SU-DHL-6 (cell line): ENCODE data around the gene MBOAT1.

ENCODE experiments used
- H2AFZ ChIP-seq: fragments of 200-600 bp; sonication (generic); 2 replicates; pipeline ENCODE4 v1.6.1; 2014; ENCODE audit warnings: low read depth, mild to moderate bottlenecking, moderate library complexity, mixed read lengths, antibody characterized with exemption, low read length; ENCODE audit not compliant: severe bottlenecking
- H3F3A ChIP-seq: fragments of 200-600 bp; shearing (Covaris generic); 2 replicates; pipeline ENCODE4 v1.6.0; 2016; ENCODE audit warnings: antibody characterized with exemption, mild to moderate bottlenecking; ENCODE audit not compliant: insufficient read depth
- H3K27ac ChIP-seq: fragments of 200-600 bp; sonication (generic); 2 replicates; pipeline ENCODE4 v1.5.1; 2016; ENCODE audit warnings: low read depth, mild to moderate bottlenecking, low read length, moderate library complexity, mixed read lengths
- H3K27me3 ChIP-seq: fragments of 200-600 bp; sonication (generic), shearing (Covaris generic); 2 replicates; pipeline ENCODE4 v1.6.0; 2014; ENCODE audit warnings: mild to moderate bottlenecking, low read length
- H3K36me3 ChIP-seq: fragments of 200-600 bp; sonication (generic); 2 replicates; pipeline ENCODE4 v1.6.1; 2014; ENCODE audit warnings: mild to moderate bottlenecking, low read length, mixed read lengths
- H3K4me2 ChIP-seq: fragments of 300-600, 200-600 bp; shearing (Covaris generic), sonication (generic); 2 replicates; pipeline ENCODE4 v1.6.0; 2014; ENCODE audit warnings: low read length, low read depth, mild to moderate bottlenecking; ENCODE audit not compliant: poor library complexity, severe bottlenecking
- H3K4me3 ChIP-seq: fragments of 200-600 bp; sonication (generic); 2 replicates; pipeline ENCODE4 v1.5.1; 2014; ENCODE audit warnings: antibody characterized with exemption, low read length, mild to moderate bottlenecking, mixed read lengths; ENCODE audit not compliant: insufficient read depth, poor library complexity, severe bottlenecking
- H3K79me2 ChIP-seq: fragments of 200-600 bp; sonication (generic); 2 replicates; pipeline ENCODE4 v1.6.1; 2014; ENCODE audit warnings: mild to moderate bottlenecking, low read length, moderate library complexity; ENCODE audit not compliant: insufficient read depth
- H3K9ac ChIP-seq: fragments of 200-600 bp; sonication (generic); 2 replicates; pipeline ENCODE4 v1.7.0; 2014; ENCODE audit warnings: mild to moderate bottlenecking, low read length
- H3K9me2 ChIP-seq: fragments of 200-600 bp; sonication (generic); replicated peaks from 2 replicates; pipeline ENCODE4 v1.6.1; 2014; ENCODE audit warnings: low read length; ENCODE audit not compliant: insufficient read depth
- H3K9me3 ChIP-seq: fragments of 200-600 bp; sonication (generic); 2 replicates; pipeline ENCODE4 v1.6.1; 2014; ENCODE audit warnings: low read length, mixed read lengths; ENCODE audit not compliant: insufficient read depth
- H4K20me1 ChIP-seq: fragments of 200-600 bp; sonication (generic); 2 replicates; pipeline ENCODE4 v1.6.1; 2014; ENCODE audit warnings: low read depth, mild to moderate bottlenecking, antibody characterized with exemption, low read length, moderate library complexity, mixed read lengths
- CTCF ChIP-seq: fragments of 200-600 bp; sonication (generic); IDR thresholded peaks from one replicate; pipeline ENCODE4 v1.5.1; 2017; ENCODE audit warnings: antibody characterized with exemption, mild to moderate bottlenecking, low read length, moderate library complexity; ENCODE audit not compliant: insufficient read depth, poor library complexity, severe bottlenecking
- EZH2phosphoT487 ChIP-seq: fragments of 200-600 bp; sonication (generic), shearing (Covaris generic); conservative IDR thresholded peaks from 2 replicates; pipeline ENCODE4 v1.6.1; 2018; ENCODE audit warnings: mild to moderate bottlenecking, antibody characterized with exemption, low read length, moderate library complexity, mixed read lengths

MBOAT1 gene

GRCh38 chr6:20115246-20115980 is 96.9 kb downstream of the MBOAT1 start:
- Histone ChIP-seq H3K4me3 (no peak overlapping the region), H3K36me3 (no peaks in the 10 kb centered on the region), H3K9me2 (no peaks in the 10 kb centered on the region), H2AFZ (no peak overlapping the region), H3K79me2 (no peaks in the 10 kb centered on the region), H4K20me1 (no peaks in the 10 kb centered on the region), H3K9ac (no peak overlapping the region), H3K27me3 (0 out of 2 replicates have a peak, but pooled peaks cover 4% of the 10 kb centered on the region), H3K27ac (no peak overlapping the region), H3K4me2 (no peak overlapping the region), H3K9me3 (no peaks in the 10 kb centered on the region), H3F3A (no peaks in the 10 kb centered on the region)
- TF ChIP-seq CTCF (no peak), EZH2phosphoT487 (no peak)

GRCh38 chr6:20113649-20114224 is 98.5 kb downstream of the MBOAT1 start:
- TF ChIP-seq CTCF = no peak
- TF ChIP-seq EZH2phosphoT487 = no peak
- no peak overlapping the region for H3K4me2 ChIP-seq
- H3K27ac ChIP-seq = no peak overlapping the region
- no peaks in the 10 kb centered on the region for H3K9me2 ChIP-seq
- H3F3A ChIP-seq = no peaks in the 10 kb centered on the region
- H4K20me1 ChIP-seq = no peaks in the 10 kb centered on the region
- 0 out of 2 replicates have a peak, but pooled peaks cover 4% of the 10 kb centered on the region for H3K27me3 ChIP-seq
- no peak overlapping the region for H3K9ac ChIP-seq
- H3K36me3 ChIP-seq = no peaks in the 10 kb centered on the region
- H3K4me3 ChIP-seq = no peak overlapping the region
- H3K9me3 ChIP-seq = no peaks in the 10 kb centered on the region
- no peaks in the 10 kb centered on the region for H3K79me2 ChIP-seq
- H2AFZ ChIP-seq = no peak overlapping the region

GRCh38 chr6:20112841-20113240 is 99.4 kb downstream of the MBOAT1 start:
- no peak for TF ChIP-seq EZH2phosphoT487
- TF ChIP-seq CTCF = no peak
- no peaks in the 10 kb centered on the region for H3K36me3 ChIP-seq
- no peaks in the 10 kb centered on the region for H3K9me2 ChIP-seq

More at GRCh38 chr6:20112841-20113240, 99.4 kb downstream of the MBOAT1 start:
- Histone ChIP-seq H3K27ac (no peak overlapping the region), H3K4me2 (no peak overlapping the region), H3K9me3 (no peaks in the 10 kb centered on the region), H4K20me1 (no peaks in the 10 kb centered on the region), H3K79me2 (no peaks in the 10 kb centered on the region), H3K27me3 (no peaks in the 10 kb centered on the region), H3K4me3 (no peak overlapping the region), H2AFZ (no peak overlapping the region), H3F3A (no peaks in the 10 kb centered on the region), H3K9ac (no peak overlapping the region)
